CD4-positive, alpha-beta T cell treated with Interleukin-15 for 4 hours (primary cell): Measurements from ENCODE around the gene WNK1.
A peak's percentile ranks its signal among the peaks of the same experiment; 100 is the strongest.
"Not testable (repeated sequence)": the region's sequence is repeated elsewhere in the genome, so short reads cannot be mapped to it uniquely, and the experiment has no call there.

Experiments
- DNase-seq: peaks from one replicate; pipeline ENCODE4 v3.0.0-alpha.2; 2020; ENCODE audit warnings: low spot score

WNK1 gene

GRCh38 chr12:751999-752694 is at the start of gene WNK1:
WNK1 (plus strand) TSS chr12:752579; CDS start chr12:753566, 987 bp downstream.
- peak; percentile 98 for DNase-seq

- no peak for DNase-seq
These were observed 47.7 kb upstream of the WNK1 start for GRCh38 chr12:704516-705242.

GRCh38 chr12:708084-708483 is 44.3 kb upstream of the WNK1 start:
- not testable (repeated sequence) for DNase-seq

- DNase-seq: no peak
These were observed 42.8 kb upstream of the WNK1 start for GRCh38 chr12:709455-710020.

GRCh38 chr12:712172-712863 is 40.1 kb upstream of the WNK1 start:
- no peak for DNase-seq

- no peak for DNase-seq
These were observed 39.0 kb upstream of the WNK1 start for GRCh38 chr12:713281-713875.

GRCh38 chr12:716506-716905 is 35.9 kb upstream of the WNK1 start:
- no peak for DNase-seq

GRCh38 chr12:718756-719102 is 33.6 kb upstream of the WNK1 start:
- DNase-seq: no peak

GRCh38 chr12:720231-720941 is 32.0 kb upstream of the WNK1 start:
- DNase-seq: no peak

GRCh38 chr12:724194-724855 is 28.1 kb upstream of the WNK1 start:
- DNase-seq: peak; percentile 37

GRCh38 chr12:725076-725475 is 27.3 kb upstream of the WNK1 start:
- DNase-seq: no peak

- peak; percentile 25 for DNase-seq
These were observed 25.9 kb upstream of the WNK1 start for GRCh38 chr12:726281-727140.

GRCh38 chr12:727321-727720 is 25.1 kb upstream of the WNK1 start:
- DNase-seq: no peak

GRCh38 chr12:728781-729180 is 23.6 kb upstream of the WNK1 start:
- peak; percentile 52 for DNase-seq

GRCh38 chr12:729221-729620 is 23.2 kb upstream of the WNK1 start:
- DNase-seq: no peak

- DNase-seq: no peak
These were observed 21.8 kb upstream of the WNK1 start for GRCh38 chr12:730550-730949.

GRCh38 chr12:737122-737739 is 15.1 kb upstream of the WNK1 start:
- DNase-seq: no peak

- no peak for DNase-seq
These were observed 13.7 kb upstream of the WNK1 start for GRCh38 chr12:738712-739111.

GRCh38 chr12:739349-739748 is 13.0 kb upstream of the WNK1 start:
- DNase-seq: no peak

- no peak for DNase-seq
These were observed 11.5 kb upstream of the WNK1 start for GRCh38 chr12:740921-741320.
